ENCODE measurements around the gene AXIN1.
A peak's percentile ranks its signal among the peaks of the same experiment; 100 is the strongest.
"Not testable (repeated sequence)": the region's sequence is repeated elsewhere in the genome, so short reads cannot be mapped to it uniquely, and the experiment has no call there.

AXIN1 gene

GRCh38 chr16:381012-381788, 28.7 kb upstream of the AXIN1 start:
- peaks cover 26% of the 10 kb centered on the region for H3K4me1 ChIP-seq (ENCODE audit: control insufficient read depth, insufficient read depth, low read length, poor library complexity, severe bottlenecking)
- no peaks in the 10 kb centered on the region for H3K9me3 ChIP-seq (ENCODE audit: control insufficient read depth, low read length)
- no peaks in the 10 kb centered on the region for H3K27me3 ChIP-seq (replicated peaks; ENCODE audit: control insufficient read depth, insufficient read depth, low read length, poor library complexity, severe bottlenecking)
- peak overlapping the region; percentile 55 for H3K27ac ChIP-seq (ENCODE audit: insufficient read depth, low read length, poor library complexity, severe bottlenecking)
- H3K36me3 ChIP-seq (ENCODE audit: control insufficient read depth, insufficient read depth, low read length) = peaks cover 14% of the 10 kb centered on the region
- no peak for DNase-seq
- H3K4me3 ChIP-seq (ENCODE audit: insufficient read depth, low read depth, low read length, poor library complexity, severe bottlenecking) = peak overlapping the region; percentile 78

- H3K4me3 ChIP-seq (ENCODE audit: insufficient read depth, low read depth, low read length, poor library complexity, severe bottlenecking) = peak overlapping the region; percentile 78
- no peaks in the 10 kb centered on the region for H3K9me3 ChIP-seq (ENCODE audit: control insufficient read depth, low read length)
- no peaks in the 10 kb centered on the region for H3K27me3 ChIP-seq (replicated peaks; ENCODE audit: control insufficient read depth, insufficient read depth, low read length, poor library complexity, severe bottlenecking)
- no peak for DNase-seq
- peaks cover 18% of the 10 kb centered on the region for H3K36me3 ChIP-seq (ENCODE audit: control insufficient read depth, insufficient read depth, low read length)
- peaks cover 26% of the 10 kb centered on the region for H3K4me1 ChIP-seq (ENCODE audit: control insufficient read depth, insufficient read depth, low read length, poor library complexity, severe bottlenecking)
- H3K27ac ChIP-seq (ENCODE audit: insufficient read depth, low read length, poor library complexity, severe bottlenecking) = peak overlapping the region; percentile 55
Observed at GRCh38 chr16:380762-381011, 28.2 kb upstream of the AXIN1 start.

- Histone ChIP-seq H3K9me3 (ENCODE audit: control insufficient read depth, low read length) (no peaks in the 10 kb centered on the region), H3K27ac (ENCODE audit: insufficient read depth, low read length, poor library complexity, severe bottlenecking) (peak overlapping the region; percentile 63), H3K4me3 (ENCODE audit: insufficient read depth, low read depth, low read length, poor library complexity, severe bottlenecking) (peak overlapping the region; percentile 78), H3K27me3 (replicated peaks; ENCODE audit: control insufficient read depth, insufficient read depth, low read length, poor library complexity, severe bottlenecking) (no peaks in the 10 kb centered on the region), H3K4me1 (ENCODE audit: control insufficient read depth, insufficient read depth, low read length, poor library complexity, severe bottlenecking) (peaks cover 26% of the 10 kb centered on the region), H3K36me3 (ENCODE audit: control insufficient read depth, insufficient read depth, low read length) (peaks cover 20% of the 10 kb centered on the region)
- DNase-seq = no peak
Observed at GRCh38 chr16:379961-380761, 27.6 kb upstream of the AXIN1 start.

- Histone ChIP-seq H3K4me3 (ENCODE audit: insufficient read depth, low read depth, low read length, poor library complexity, severe bottlenecking) (peak overlapping the region; percentile 78), H3K4me1 (ENCODE audit: control insufficient read depth, insufficient read depth, low read length, poor library complexity, severe bottlenecking) (peaks cover 26% of the 10 kb centered on the region), H3K27ac (ENCODE audit: insufficient read depth, low read length, poor library complexity, severe bottlenecking) (peak overlapping the region; percentile 63), H3K36me3 (ENCODE audit: control insufficient read depth, insufficient read depth, low read length) (peaks cover 28% of the 10 kb centered on the region), H3K27me3 (replicated peaks; ENCODE audit: control insufficient read depth, insufficient read depth, low read length, poor library complexity, severe bottlenecking) (no peaks in the 10 kb centered on the region), H3K9me3 (ENCODE audit: control insufficient read depth, low read length) (no peaks in the 10 kb centered on the region)
- DNase-seq = no peak
Observed at GRCh38 chr16:379183-379960, 26.8 kb upstream of the AXIN1 start.

GRCh38 chr16:378821-379182, 26.3 kb upstream of the AXIN1 start:
- DNase-seq = no peak
- Histone ChIP-seq H3K36me3 (ENCODE audit: control insufficient read depth, insufficient read depth, low read length) (peaks cover 34% of the 10 kb centered on the region), H3K27ac (ENCODE audit: insufficient read depth, low read length, poor library complexity, severe bottlenecking) (peak overlapping the region; percentile 63), H3K4me3 (ENCODE audit: insufficient read depth, low read depth, low read length, poor library complexity, severe bottlenecking) (no peak overlapping the region), H3K9me3 (ENCODE audit: control insufficient read depth, low read length) (no peaks in the 10 kb centered on the region), H3K27me3 (replicated peaks; ENCODE audit: control insufficient read depth, insufficient read depth, low read length, poor library complexity, severe bottlenecking) (no peaks in the 10 kb centered on the region), H3K4me1 (ENCODE audit: control insufficient read depth, insufficient read depth, low read length, poor library complexity, severe bottlenecking) (peaks cover 26% of the 10 kb centered on the region)

GRCh38 chr16:378113-378820, 25.7 kb upstream of the AXIN1 start:
- not testable (repeated sequence) for H3K27ac ChIP-seq (ENCODE audit: insufficient read depth, low read length, poor library complexity, severe bottlenecking); H3K4me3 ChIP-seq (ENCODE audit: insufficient read depth, low read depth, low read length, poor library complexity, severe bottlenecking); DNase-seq; H3K9me3 ChIP-seq (ENCODE audit: control insufficient read depth, low read length); H3K27me3 ChIP-seq (replicated peaks; ENCODE audit: control insufficient read depth, insufficient read depth, low read length, poor library complexity, severe bottlenecking)
- H3K36me3 ChIP-seq (ENCODE audit: control insufficient read depth, insufficient read depth, low read length) = peaks cover 38% of the 10 kb centered on the region
- peaks cover 24% of the 10 kb centered on the region for H3K4me1 ChIP-seq (ENCODE audit: control insufficient read depth, insufficient read depth, low read length, poor library complexity, severe bottlenecking)

GRCh38 chr16:377419-377951, 25.0 kb upstream of the AXIN1 start:
- Histone ChIP-seq H3K27me3 (replicated peaks; ENCODE audit: control insufficient read depth, insufficient read depth, low read length, poor library complexity, severe bottlenecking) (no peaks in the 10 kb centered on the region), H3K4me3 (ENCODE audit: insufficient read depth, low read depth, low read length, poor library complexity, severe bottlenecking) (no peak overlapping the region), H3K27ac (ENCODE audit: insufficient read depth, low read length, poor library complexity, severe bottlenecking) (no peak overlapping the region), H3K4me1 (ENCODE audit: control insufficient read depth, insufficient read depth, low read length, poor library complexity, severe bottlenecking) (peaks cover 17% of the 10 kb centered on the region), H3K36me3 (ENCODE audit: control insufficient read depth, insufficient read depth, low read length) (peaks cover 38% of the 10 kb centered on the region), H3K9me3 (ENCODE audit: control insufficient read depth, low read length) (no peaks in the 10 kb centered on the region)
- DNase-seq = no peak

GRCh38 chr16:376817-377418, 24.4 kb upstream of the AXIN1 start:
- H3K27ac ChIP-seq (ENCODE audit: insufficient read depth, low read length, poor library complexity, severe bottlenecking) = no peak overlapping the region
- peaks cover 38% of the 10 kb centered on the region for H3K36me3 ChIP-seq (ENCODE audit: control insufficient read depth, insufficient read depth, low read length)

More at GRCh38 chr16:376817-377418, 24.4 kb upstream of the AXIN1 start:
- H3K4me3 ChIP-seq (ENCODE audit: insufficient read depth, low read depth, low read length, poor library complexity, severe bottlenecking) = no peak overlapping the region
- no peak for DNase-seq
- H3K27me3 ChIP-seq (replicated peaks; ENCODE audit: control insufficient read depth, insufficient read depth, low read length, poor library complexity, severe bottlenecking) = no peaks in the 10 kb centered on the region
- peaks cover 17% of the 10 kb centered on the region for H3K4me1 ChIP-seq (ENCODE audit: control insufficient read depth, insufficient read depth, low read length, poor library complexity, severe bottlenecking)
- H3K9me3 ChIP-seq (ENCODE audit: control insufficient read depth, low read length) = no peaks in the 10 kb centered on the region

Measured in effector memory CD4-positive, alpha-beta T cell (primary cell).